ENCODE measurements around the gene CELA3B.
"Not testable (repeated sequence)": the region's sequence is repeated elsewhere in the genome, so short reads cannot be mapped to it uniquely, and the experiment has no call there.

CELA3B gene

GRCh38 chr1:21963477-21964217, 13.2 kb upstream of the CELA3B start:
- Histone ChIP-seq H3K27ac (ENCODE audit: low read length) (no peak overlapping the region), H3K4me3 (ENCODE audit: low read length in 2 of 2) (no peak overlapping the region)

GRCh38 chr1:21966247-21967000, 10.4 kb upstream of the CELA3B start:
- Histone ChIP-seq H3K9me3 (ENCODE audit: control insufficient read depth in 2 of 2, low read length in 2 of 2) (no peaks in the 10 kb centered on the region), H3K36me3 (ENCODE audit: control insufficient read depth in 2 of 2, insufficient read depth in 2 of 2, low read length in 2 of 2) (no peaks in the 10 kb centered on the region), H3K27me3 (ENCODE audit: control insufficient read depth in 1 of 2, insufficient read depth in 2 of 2, low read length in 2 of 2) (no peaks in the 10 kb centered on the region), H3K27ac (ENCODE audit: low read length) (no peak overlapping the region), H3K9ac (ENCODE audit: low read length in 2 of 2) (no peak overlapping the region), H3K4me3 (ENCODE audit: low read length in 2 of 2) (no peak overlapping the region), H3K4me1 (ENCODE audit: control insufficient read depth, insufficient read depth, low read length) (peaks cover 15% of the 10 kb centered on the region)

More at GRCh38 chr1:21963477-21964217, 13.2 kb upstream of the CELA3B start:
- Histone ChIP-seq H3K36me3 (ENCODE audit: control insufficient read depth in 2 of 2, insufficient read depth in 2 of 2, low read length in 2 of 2) (no peaks in the 10 kb centered on the region), H3K9me3 (ENCODE audit: control insufficient read depth in 2 of 2, low read length in 2 of 2) (no peaks in the 10 kb centered on the region), H3K9ac (ENCODE audit: low read length in 2 of 2) (no peak overlapping the region), H3K27me3 (ENCODE audit: control insufficient read depth in 1 of 2, insufficient read depth in 2 of 2, low read length in 2 of 2) (no peaks in the 10 kb centered on the region), H3K4me1 (ENCODE audit: control insufficient read depth, insufficient read depth, low read length) (peaks cover 16% of the 10 kb centered on the region)

- H3K36me3 ChIP-seq (ENCODE audit: control insufficient read depth in 2 of 2, insufficient read depth in 2 of 2, low read length in 2 of 2); H3K4me1 ChIP-seq (ENCODE audit: control insufficient read depth, insufficient read depth, low read length); H3K9ac ChIP-seq (ENCODE audit: low read length in 2 of 2): not testable (repeated sequence)
Measured at GRCh38 chr1:21967216-21967615, 9.6 kb upstream of the CELA3B start.

GRCh38 chr1:21969066-21969465, 7.8 kb upstream of the CELA3B start:
- not testable (repeated sequence) for H3K4me1 ChIP-seq (ENCODE audit: control insufficient read depth, insufficient read depth, low read length); H3K4me3 ChIP-seq (ENCODE audit: low read length in 2 of 2); H3K36me3 ChIP-seq (ENCODE audit: control insufficient read depth in 2 of 2, insufficient read depth in 2 of 2, low read length in 2 of 2); H3K27me3 ChIP-seq (ENCODE audit: control insufficient read depth in 1 of 2, insufficient read depth in 2 of 2, low read length in 2 of 2); H3K9ac ChIP-seq (ENCODE audit: low read length in 2 of 2); H3K9me3 ChIP-seq (ENCODE audit: control insufficient read depth in 2 of 2, low read length in 2 of 2); H3K27ac ChIP-seq (ENCODE audit: low read length)

More at GRCh38 chr1:21967216-21967615, 9.6 kb upstream of the CELA3B start:
- not testable (repeated sequence) for H3K4me3 ChIP-seq (ENCODE audit: low read length in 2 of 2); H3K27ac ChIP-seq (ENCODE audit: low read length); H3K27me3 ChIP-seq (ENCODE audit: control insufficient read depth in 1 of 2, insufficient read depth in 2 of 2, low read length in 2 of 2); H3K9me3 ChIP-seq (ENCODE audit: control insufficient read depth in 2 of 2, low read length in 2 of 2)

- not testable (repeated sequence) for H3K4me3 ChIP-seq (ENCODE audit: low read length in 2 of 2); H3K9ac ChIP-seq (ENCODE audit: low read length in 2 of 2); H3K27ac ChIP-seq (ENCODE audit: low read length); H3K36me3 ChIP-seq (ENCODE audit: control insufficient read depth in 2 of 2, insufficient read depth in 2 of 2, low read length in 2 of 2); H3K27me3 ChIP-seq (ENCODE audit: control insufficient read depth in 1 of 2, insufficient read depth in 2 of 2, low read length in 2 of 2); H3K4me1 ChIP-seq (ENCODE audit: control insufficient read depth, insufficient read depth, low read length); H3K9me3 ChIP-seq (ENCODE audit: control insufficient read depth in 2 of 2, low read length in 2 of 2)
Measured at GRCh38 chr1:21970523-21970922, 6.3 kb upstream of the CELA3B start.

- H3K9ac ChIP-seq (ENCODE audit: low read length in 2 of 2); H3K36me3 ChIP-seq (ENCODE audit: control insufficient read depth in 2 of 2, insufficient read depth in 2 of 2, low read length in 2 of 2); H3K4me1 ChIP-seq (ENCODE audit: control insufficient read depth, insufficient read depth, low read length); H3K27ac ChIP-seq (ENCODE audit: low read length); H3K9me3 ChIP-seq (ENCODE audit: control insufficient read depth in 2 of 2, low read length in 2 of 2); H3K4me3 ChIP-seq (ENCODE audit: low read length in 2 of 2); H3K27me3 ChIP-seq (ENCODE audit: control insufficient read depth in 1 of 2, insufficient read depth in 2 of 2, low read length in 2 of 2): not testable (repeated sequence)
Measured at GRCh38 chr1:21972973-21973441, 3.8 kb upstream of the CELA3B start.

GRCh38 chr1:21973948-21974347, 2.9 kb upstream of the CELA3B start:
- H3K4me1 ChIP-seq (ENCODE audit: control insufficient read depth, insufficient read depth, low read length); H3K9me3 ChIP-seq (ENCODE audit: control insufficient read depth in 2 of 2, low read length in 2 of 2); H3K27ac ChIP-seq (ENCODE audit: low read length); H3K27me3 ChIP-seq (ENCODE audit: control insufficient read depth in 1 of 2, insufficient read depth in 2 of 2, low read length in 2 of 2); H3K36me3 ChIP-seq (ENCODE audit: control insufficient read depth in 2 of 2, insufficient read depth in 2 of 2, low read length in 2 of 2); H3K9ac ChIP-seq (ENCODE audit: low read length in 2 of 2); H3K4me3 ChIP-seq (ENCODE audit: low read length in 2 of 2): not testable (repeated sequence)

GRCh38 chr1:21974699-21975098, 2.1 kb upstream of the CELA3B start:
- not testable (repeated sequence) for H3K27ac ChIP-seq (ENCODE audit: low read length); H3K36me3 ChIP-seq (ENCODE audit: control insufficient read depth in 2 of 2, insufficient read depth in 2 of 2, low read length in 2 of 2); H3K4me1 ChIP-seq (ENCODE audit: control insufficient read depth, insufficient read depth, low read length); H3K9ac ChIP-seq (ENCODE audit: low read length in 2 of 2); H3K9me3 ChIP-seq (ENCODE audit: control insufficient read depth in 2 of 2, low read length in 2 of 2); H3K4me3 ChIP-seq (ENCODE audit: low read length in 2 of 2); H3K27me3 ChIP-seq (ENCODE audit: control insufficient read depth in 1 of 2, insufficient read depth in 2 of 2, low read length in 2 of 2)

GRCh38 chr1:21975296-21975695, 1.5 kb upstream of the CELA3B start:
- H3K9me3 ChIP-seq (ENCODE audit: control insufficient read depth in 2 of 2, low read length in 2 of 2); H3K9ac ChIP-seq (ENCODE audit: low read length in 2 of 2); H3K4me3 ChIP-seq (ENCODE audit: low read length in 2 of 2); H3K4me1 ChIP-seq (ENCODE audit: control insufficient read depth, insufficient read depth, low read length); H3K36me3 ChIP-seq (ENCODE audit: control insufficient read depth in 2 of 2, insufficient read depth in 2 of 2, low read length in 2 of 2); H3K27ac ChIP-seq (ENCODE audit: low read length); H3K27me3 ChIP-seq (ENCODE audit: control insufficient read depth in 1 of 2, insufficient read depth in 2 of 2, low read length in 2 of 2): not testable (repeated sequence)

GRCh38 chr1:21978209-21978608, 1.4 kb downstream of the CELA3B start:
- H3K4me1 ChIP-seq (ENCODE audit: control insufficient read depth, insufficient read depth, low read length); H3K27me3 ChIP-seq (ENCODE audit: control insufficient read depth in 1 of 2, insufficient read depth in 2 of 2, low read length in 2 of 2); H3K27ac ChIP-seq (ENCODE audit: low read length); H3K9me3 ChIP-seq (ENCODE audit: control insufficient read depth in 2 of 2, low read length in 2 of 2); H3K9ac ChIP-seq (ENCODE audit: low read length in 2 of 2); H3K4me3 ChIP-seq (ENCODE audit: low read length in 2 of 2); H3K36me3 ChIP-seq (ENCODE audit: control insufficient read depth in 2 of 2, insufficient read depth in 2 of 2, low read length in 2 of 2): not testable (repeated sequence)

Measured in stomach smooth muscle (tissue), 2 donors.